SK-N-SH (cell line): ENCODE data around the gene EAF1.

ENCODE experiments used
- CTCF ChIP-seq: fragments of 200-600 bp; sonication (generic); IDR thresholded peaks from 2 replicates; pipeline ENCODE4 v1.6.1; 2017; ENCODE audit warnings: antibody characterized with exemption, mild to moderate bottlenecking, moderate library complexity
- IRF3 ChIP-seq: fragments of 150-350 bp; IDR thresholded peaks from 2 replicates; pipeline ENCODE4 v1.6.1; 2016; ENCODE audit warnings: mild to moderate bottlenecking, low read depth, low read length
- RCOR1 ChIP-seq: fragments of 150-350 bp; IDR thresholded peaks from 2 replicates; pipeline ENCODE4 v1.6.1; 2017; ENCODE audit warnings: antibody characterized with exemption, low read length
- RFX5 ChIP-seq: IDR thresholded peaks from 2 replicates; pipeline ENCODE4 v1.6.1; 2012; ENCODE audit warnings: mild to moderate bottlenecking, improper control_type of control experiment, low read length
- TCF12 ChIP-seq: IDR thresholded peaks from 2 replicates; pipeline ENCODE4 v1.4.0; 2012
- TF ChIP-seq, protein P1 (sequence below): IDR thresholded peaks from 2 replicates; pipeline ENCODE4 v1.4.0; 2012; ENCODE audit warnings: low read depth, borderline replicate concordance
- TF ChIP-seq, protein P2 (sequence below): IDR thresholded peaks from 2 replicates; pipeline ENCODE4 v1.4.0; 2012; ENCODE audit warnings: low read depth, borderline replicate concordance

DNA sequence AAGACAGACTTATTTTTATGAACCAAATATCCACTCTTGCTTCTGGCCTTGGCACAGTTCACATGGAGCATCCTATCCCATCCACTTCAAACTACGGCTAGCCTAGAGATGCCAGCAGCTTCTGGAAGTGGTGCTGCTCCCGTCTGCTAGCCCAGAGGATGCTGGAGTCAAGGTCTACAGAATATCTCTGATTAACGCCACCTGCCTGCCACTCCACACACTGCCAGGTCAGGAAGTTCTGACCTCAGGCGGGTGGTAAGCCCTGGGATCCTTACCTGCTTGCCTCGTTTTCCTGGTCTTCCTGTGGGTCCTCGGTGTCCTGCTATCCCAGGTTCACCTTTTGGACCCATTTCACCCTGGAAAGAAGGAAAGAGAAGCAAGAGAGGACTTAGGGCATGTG, 42.9 kb downstream of the EAF1 start:
- TF ChIP-seq IRF3: no peak
- no peak for TF ChIP-seq TCF12
- TF ChIP-seq, protein P1, sequence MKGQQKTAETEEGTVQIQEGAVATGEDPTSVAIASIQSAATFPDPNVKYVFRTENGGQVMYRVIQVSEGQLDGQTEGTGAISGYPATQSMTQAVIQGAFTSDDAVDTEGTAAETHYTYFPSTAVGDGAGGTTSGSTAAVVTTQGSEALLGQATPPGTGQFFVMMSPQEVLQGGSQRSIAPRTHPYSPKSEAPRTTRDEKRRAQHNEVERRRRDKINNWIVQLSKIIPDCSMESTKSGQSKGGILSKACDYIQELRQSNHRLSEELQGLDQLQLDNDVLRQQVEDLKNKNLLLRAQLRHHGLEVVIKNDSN: no peak
- no peak for TF ChIP-seq CTCF
- TF ChIP-seq, protein P2, sequence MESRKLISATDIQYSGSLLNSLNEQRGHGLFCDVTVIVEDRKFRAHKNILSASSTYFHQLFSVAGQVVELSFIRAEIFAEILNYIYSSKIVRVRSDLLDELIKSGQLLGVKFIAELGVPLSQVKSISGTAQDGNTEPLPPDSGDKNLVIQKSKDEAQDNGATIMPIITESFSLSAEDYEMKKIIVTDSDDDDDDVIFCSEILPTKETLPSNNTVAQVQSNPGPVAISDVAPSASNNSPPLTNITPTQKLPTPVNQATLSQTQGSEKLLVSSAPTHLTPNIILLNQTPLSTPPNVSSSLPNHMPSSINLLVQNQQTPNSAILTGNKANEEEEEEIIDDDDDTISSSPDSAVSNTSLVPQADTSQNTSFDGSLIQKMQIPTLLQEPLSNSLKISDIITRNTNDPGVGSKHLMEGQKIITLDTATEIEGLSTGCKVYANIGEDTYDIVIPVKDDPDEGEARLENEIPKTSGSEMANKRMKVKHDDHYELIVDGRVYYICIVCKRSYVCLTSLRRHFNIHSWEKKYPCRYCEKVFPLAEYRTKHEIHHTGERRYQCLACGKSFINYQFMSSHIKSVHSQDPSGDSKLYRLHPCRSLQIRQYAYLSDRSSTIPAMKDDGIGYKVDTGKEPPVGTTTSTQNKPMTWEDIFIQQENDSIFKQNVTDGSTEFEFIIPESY: no peak
- TF ChIP-seq RCOR1: no peak
- no peak for TF ChIP-seq RFX5
